ENCODE measurements around the gene DOCK1. TPM values are rescaled to one million over a fixed set of nuclear protein-coding genes. Genes with fewer than 3 reads are reported as not detected.

DOCK1 gene
- total RNA-seq, 2 donors from 2014 or later, result 72.4 to 89.3 TPM

GRCh38 chr10:127368929-127369328 lies 463.7 kb downstream of the DOCK1 start:
- Mint-ChIP-seq H3K4me1 (no peaks in the 10 kb centered on the region), H3K27ac (no peak overlapping the region), H3K9me3 (no peaks in the 10 kb centered on the region), H3K4me3 (no peak overlapping the region), H3K36me3 (ENCODE audit: low read depth) (peaks cover 11% of the 10 kb centered on the region), H3K27me3 (ENCODE audit: insufficient read depth) (no peaks in the 10 kb centered on the region)
- H3K4me1 ChIP-seq (ENCODE audit: control insufficient read depth, insufficient read depth, low read length), result no peaks in the 10 kb centered on the region
- H3K9ac ChIP-seq (ENCODE audit: extremely low read depth, low read length, poor library complexity, severe bottlenecking), result no peak overlapping the region
- H3K27me3 ChIP-seq (ENCODE audit: control insufficient read depth, insufficient read depth, low read length, poor library complexity, severe bottlenecking), result no peaks in the 10 kb centered on the region
- no peak for DNase-seq
- peaks cover 1% of the 10 kb centered on the region for H3K36me3 ChIP-seq (ENCODE audit: control insufficient read depth, insufficient read depth, low read length)
- H3K27ac ChIP-seq (ENCODE audit: low read depth, low read length), result no peak overlapping the region
- WGBS, 2 experiments (ENCODE audit: insufficient coverage in 1 of 2, insufficient read length in 1 of 2), result 94 to 96% methylated on average over 4 of the region's 4 CpGs
- H3K9me3 ChIP-seq (ENCODE audit: control insufficient read depth, low read length), result no peaks in the 10 kb centered on the region
- TF ChIP-seq CTCF (conservative IDR thresholded peaks at IDR 0.05), result no peak
- no peak overlapping the region for H3K4me3 ChIP-seq (ENCODE audit: low read length)

GRCh38 chr10:127370601-127371000 lies 465.4 kb downstream of the DOCK1 start:
- TF ChIP-seq CTCF (conservative IDR thresholded peaks at IDR 0.05), result no peak
- Histone ChIP-seq H3K36me3 (ENCODE audit: control insufficient read depth, insufficient read depth, low read length) (peaks cover 16% of the 10 kb centered on the region), H3K4me3 (ENCODE audit: low read length) (no peak overlapping the region), H3K27me3 (ENCODE audit: control insufficient read depth, insufficient read depth, low read length, poor library complexity, severe bottlenecking) (no peaks in the 10 kb centered on the region), H3K4me1 (ENCODE audit: control insufficient read depth, insufficient read depth, low read length) (no peaks in the 10 kb centered on the region), H3K9me3 (ENCODE audit: control insufficient read depth, low read length) (no peaks in the 10 kb centered on the region), H3K9ac (ENCODE audit: extremely low read depth, low read length, poor library complexity, severe bottlenecking) (no peak overlapping the region), H3K27ac (ENCODE audit: low read depth, low read length) (no peak overlapping the region)
- H3K4me3 Mint-ChIP-seq, result no peak overlapping the region
- DNase-seq, result no peak
- no peaks in the 10 kb centered on the region for H3K27me3 Mint-ChIP-seq (ENCODE audit: insufficient read depth)
- no peaks in the 10 kb centered on the region for H3K4me1 Mint-ChIP-seq
- no peak overlapping the region for H3K27ac Mint-ChIP-seq
- H3K36me3 Mint-ChIP-seq (ENCODE audit: low read depth), result peaks cover 26% of the 10 kb centered on the region
- H3K9me3 Mint-ChIP-seq, result no peaks in the 10 kb centered on the region
- 93 to 95% methylated on average over 6 to 7 of the region's 7 CpGs for WGBS, 2 experiments (ENCODE audit: insufficient coverage in 1 of 2, insufficient read length in 1 of 2)

- WGBS, 2 experiments (ENCODE audit: insufficient coverage in 1 of 2, insufficient read length in 1 of 2), result 94 to 100% methylated on average over 2 to 3 of the region's 3 CpGs
- Mint-ChIP-seq H3K4me1 (no peaks in the 10 kb centered on the region), H3K27ac (no peak overlapping the region), H3K4me3 (no peak overlapping the region), H3K27me3 (ENCODE audit: insufficient read depth) (no peaks in the 10 kb centered on the region), H3K9me3 (no peaks in the 10 kb centered on the region), H3K36me3 (ENCODE audit: low read depth) (peaks cover 32% of the 10 kb centered on the region)
- Histone ChIP-seq H3K4me1 (ENCODE audit: control insufficient read depth, insufficient read depth, low read length) (no peaks in the 10 kb centered on the region), H3K9ac (ENCODE audit: extremely low read depth, low read length, poor library complexity, severe bottlenecking) (no peak overlapping the region), H3K36me3 (ENCODE audit: control insufficient read depth, insufficient read depth, low read length) (peaks cover 22% of the 10 kb centered on the region), H3K4me3 (ENCODE audit: low read length) (no peak overlapping the region), H3K9me3 (ENCODE audit: control insufficient read depth, low read length) (no peaks in the 10 kb centered on the region), H3K27me3 (ENCODE audit: control insufficient read depth, insufficient read depth, low read length, poor library complexity, severe bottlenecking) (no peaks in the 10 kb centered on the region), H3K27ac (ENCODE audit: low read depth, low read length) (no peak overlapping the region)
- DNase-seq, result no peak
- TF ChIP-seq CTCF (conservative IDR thresholded peaks at IDR 0.05), result no peak
Measured at GRCh38 chr10:127372361-127372760, 467.1 kb downstream of the DOCK1 start.

All from endodermal cell (in vitro differentiated cells).